Neural progenitor cell (in vitro differentiated cells): Measurements from ENCODE around the gene CHRNA1. TPM values are rescaled to one million over a fixed set of nuclear protein-coding genes. Genes with fewer than 3 reads are reported as not detected.

ENCODE experiments used
- DNase-seq: peaks from one replicate; pipeline ENCODE4 v3.0.0-alpha.2; 2016; ENCODE audit warnings: low spot score
- H2AFZ ChIP-seq: fragments of 200-600 bp; sonication (generic); replicated peaks from 2 replicates; pipeline ENCODE4 v1.6.1; 2016; ENCODE audit warnings: antibody characterized with exemption
- H3F3A ChIP-seq: fragments of 200-600 bp; sonication (generic); 2 replicates; pipeline ENCODE4 v1.6.1; 2016; ENCODE audit warnings: antibody characterized with exemption, low read depth
- H3K27ac ChIP-seq: fragments of 200-600 bp; sonication (generic); 2 replicates; pipeline ENCODE4 v1.5.1; 2016; ENCODE audit warnings: mild to moderate bottlenecking
- H3K27me3 ChIP-seq: fragments of 200-600 bp; sonication (generic); 2 replicates; pipeline ENCODE4 v1.6.1; 2016; ENCODE audit warnings: mild to moderate bottlenecking, moderate library complexity
- H3K36me3 ChIP-seq: fragments of 200-600 bp; sonication (generic); 2 replicates; pipeline ENCODE4 v1.5.1; 2016
- H3K4me1 ChIP-seq: fragments of 200-600 bp; sonication (generic); 2 replicates; pipeline ENCODE4 v1.6.1; 2016; ENCODE audit warnings: mixed run types
- H3K4me2 ChIP-seq: fragments of 200-600 bp; sonication (generic); 2 replicates; pipeline ENCODE4 v1.6.1; 2016
- H3K4me3 ChIP-seq: fragments of 200-600 bp; sonication (generic); 2 replicates; pipeline ENCODE4 v1.5.1; 2016
- H3K79me2 ChIP-seq: fragments of 200-600 bp; sonication (generic); 2 replicates; pipeline ENCODE4 v1.6.1; 2016; ENCODE audit warnings: low read depth
- H3K9ac ChIP-seq: fragments of 200-600 bp; sonication (generic); 2 replicates; pipeline ENCODE4 v1.6.1; 2016
- H3K9me3 ChIP-seq: fragments of 200-600 bp; sonication (generic); 2 replicates; pipeline ENCODE4 v1.5.1; 2016; ENCODE audit warnings: low read depth
- H4K20me1 ChIP-seq: fragments of 200-600 bp; sonication (generic); 2 replicates; pipeline ENCODE4 v1.6.1; 2016; ENCODE audit warnings: low read depth
- H3K27ac Mint-ChIP-seq: 3 replicates; pipeline ENCODE4 v1.8.0; 2021; ENCODE audit warnings: mixed read lengths
- H3K27me3 Mint-ChIP-seq: 2 replicates; pipeline ENCODE4 v1.8.0; 2022; ENCODE audit warnings: low read depth, mild to moderate bottlenecking, inconsistent platforms, moderate library complexity, mixed read lengths; ENCODE audit not compliant: insufficient read depth
- H3K36me3 Mint-ChIP-seq: 3 replicates; pipeline ENCODE4 v1.8.0; 2021; ENCODE audit warnings: mixed read lengths
- H3K4me1 Mint-ChIP-seq: 3 replicates; pipeline ENCODE4 v1.8.0; 2021; ENCODE audit warnings: mixed read lengths
- H3K4me3 Mint-ChIP-seq: 3 replicates; pipeline ENCODE4 v1.8.0; 2021; ENCODE audit warnings: mild to moderate bottlenecking, moderate library complexity, mixed read lengths
- H3K9me3 Mint-ChIP-seq: 3 replicates; pipeline ENCODE4 v1.8.0; 2020; ENCODE audit warnings: mixed read lengths
- CTCF ChIP-seq: fragments of 200-600 bp; sonication (generic); IDR thresholded peaks from 2 replicates; pipeline ENCODE4 v1.5.1; 2017; ENCODE audit warnings: antibody characterized with exemption, mild to moderate bottlenecking
- EZH2 ChIP-seq: fragments of 200-600 bp; sonication (generic); IDR thresholded peaks from 2 replicates; pipeline ENCODE4 v1.6.1; 2017; ENCODE audit warnings: antibody characterized with exemption, mild to moderate bottlenecking, moderate library complexity
- EZH2phosphoT487 ChIP-seq: fragments of 200-600 bp; sonication (generic); IDR thresholded peaks from 2 replicates; pipeline ENCODE4 v1.6.1; 2017; ENCODE audit warnings: antibody characterized with exemption
- total RNA-seq: library from RNA; depleted of rRNA; stranded (reverse); fragments of >200 nt; gene quantifications from 2 replicates; pipeline ENCODE4 v1.2.3, GENCODE V29; 2015; ENCODE audit warnings: low replicate concordance

The CHRNA1 gene
- total RNA-seq, 1 donor from 2014 or later, result 0.11 TPM

- Histone ChIP-seq H3K4me3 (no peak overlapping the region), H4K20me1 (no peaks in the 10 kb centered on the region), H3K27me3 (no peaks in the 10 kb centered on the region), H3K36me3 (no peaks in the 10 kb centered on the region), H3K9ac (no peak overlapping the region), H3K9me3 (no peaks in the 10 kb centered on the region), H2AFZ (no peak overlapping the region), H3F3A (no peaks in the 10 kb centered on the region), H3K4me2 (no peak overlapping the region), H3K79me2 (no peaks in the 10 kb centered on the region), H3K27ac (no peak overlapping the region), H3K4me1 (peaks cover 3% of the 10 kb centered on the region)
- H3K9me3 Mint-ChIP-seq, result no peaks in the 10 kb centered on the region
- TF ChIP-seq EZH2, result no peak
- TF ChIP-seq CTCF, result no peak
- TF ChIP-seq EZH2phosphoT487, result no peak
- peaks cover 2% of the 10 kb centered on the region for H3K27me3 Mint-ChIP-seq
- no peak overlapping the region for H3K4me3 Mint-ChIP-seq
- H3K36me3 Mint-ChIP-seq, result no peaks in the 10 kb centered on the region
- H3K4me1 Mint-ChIP-seq, result peaks cover 9% of the 10 kb centered on the region
- no peak for DNase-seq
- no peak overlapping the region for H3K27ac Mint-ChIP-seq
Measured at GRCh38 chr2:174753038-174753633, 11.1 kb downstream of the CHRNA1 start.

GRCh38 chr2:174752403-174753037 is 11.8 kb downstream of the CHRNA1 start:
- Mint-ChIP-seq H3K27ac (no peak overlapping the region), H3K4me1 (peaks cover 9% of the 10 kb centered on the region), H3K27me3 (peaks cover 2% of the 10 kb centered on the region), H3K4me3 (no peak overlapping the region), H3K36me3 (no peaks in the 10 kb centered on the region), H3K9me3 (no peaks in the 10 kb centered on the region)
- Histone ChIP-seq H3K36me3 (no peaks in the 10 kb centered on the region), H4K20me1 (no peaks in the 10 kb centered on the region), H3K9ac (no peak overlapping the region), H3K4me3 (no peak overlapping the region), H3F3A (no peaks in the 10 kb centered on the region), H3K27ac (no peak overlapping the region), H3K4me2 (no peak overlapping the region), H2AFZ (no peak overlapping the region), H3K9me3 (no peaks in the 10 kb centered on the region), H3K4me1 (peaks cover 3% of the 10 kb centered on the region), H3K79me2 (no peaks in the 10 kb centered on the region), H3K27me3 (no peaks in the 10 kb centered on the region)
- DNase-seq, result no peak
- TF ChIP-seq EZH2phosphoT487 (no peak), EZH2 (no peak), CTCF (no peak)

GRCh38 chr2:174750923-174751441 is 13.3 kb downstream of the CHRNA1 start:
- peaks cover 2% of the 10 kb centered on the region for H3K27me3 Mint-ChIP-seq

More at GRCh38 chr2:174750923-174751441, 13.3 kb downstream of the CHRNA1 start:
- no peaks in the 10 kb centered on the region for H3F3A ChIP-seq
- no peak for DNase-seq
- H3K36me3 Mint-ChIP-seq, result no peaks in the 10 kb centered on the region
- no peaks in the 10 kb centered on the region for H3K27me3 ChIP-seq
- peaks cover 3% of the 10 kb centered on the region for H3K4me1 ChIP-seq
- no peaks in the 10 kb centered on the region for H3K36me3 ChIP-seq
- H2AFZ ChIP-seq, result no peak overlapping the region
- no peaks in the 10 kb centered on the region for H3K9me3 Mint-ChIP-seq
- peaks cover 9% of the 10 kb centered on the region for H3K4me1 Mint-ChIP-seq
- TF ChIP-seq CTCF, result no peak
- TF ChIP-seq EZH2phosphoT487, result no peak
- TF ChIP-seq EZH2, result no peak
- no peak overlapping the region for H3K9ac ChIP-seq
- H3K4me3 ChIP-seq, result no peak overlapping the region
- H3K4me2 ChIP-seq, result no peak overlapping the region
- no peak overlapping the region for H3K4me3 Mint-ChIP-seq
- no peaks in the 10 kb centered on the region for H3K79me2 ChIP-seq
- H4K20me1 ChIP-seq, result no peaks in the 10 kb centered on the region
- H3K27ac ChIP-seq, result no peak overlapping the region
- H3K9me3 ChIP-seq, result no peaks in the 10 kb centered on the region
- H3K27ac Mint-ChIP-seq, result no peak overlapping the region
